Adipocyte (in vitro differentiated cells): ENCODE data around the gene NMT2.

Source experiments
- DNase-seq: peaks from one replicate; pipeline ENCODE4 v3.0.0-alpha.2; 2015; ENCODE audit warnings: low read depth
- H3K27me3 ChIP-seq: replicated peaks from 2 replicates; pipeline ENCODE4 v1.7.0; 2013; ENCODE audit warnings: mild to moderate bottlenecking, low read length, moderate library complexity; ENCODE audit not compliant: control insufficient read depth, insufficient read depth
- H3K36me3 ChIP-seq: 2 replicates; pipeline ENCODE4 v1.7.0; 2013; ENCODE audit warnings: low read length, mild to moderate bottlenecking, moderate library complexity; ENCODE audit not compliant: control insufficient read depth, insufficient read depth, severe bottlenecking
- H3K4me1 ChIP-seq: 2 replicates; pipeline ENCODE4 v1.7.0; 2013; ENCODE audit warnings: mild to moderate bottlenecking, low read length, moderate library complexity; ENCODE audit not compliant: control insufficient read depth, insufficient read depth
- H3K4me3 ChIP-seq: 2 replicates; pipeline ENCODE4 v1.7.0; 2013; ENCODE audit warnings: mild to moderate bottlenecking, low read length, moderate library complexity
- H3K9ac ChIP-seq: 2 replicates; pipeline ENCODE4 v1.7.0; 2013; ENCODE audit warnings: mild to moderate bottlenecking, low read length, moderate library complexity
- H3K9me3 ChIP-seq: 2 replicates; pipeline ENCODE4 v1.7.0; 2013; ENCODE audit warnings: mild to moderate bottlenecking, low read length, moderate library complexity; ENCODE audit not compliant: control insufficient read depth

Gene NMT2

GRCh38 chr10:15158448-15158847 is 10.0 kb downstream of the NMT2 start:
- H3K4me1 ChIP-seq = peaks cover 9% of the 10 kb centered on the region
- H3K9ac ChIP-seq = no peak overlapping the region
- H3K4me3 ChIP-seq = no peak overlapping the region
- no peak for DNase-seq
- H3K36me3 ChIP-seq = peaks cover 12% of the 10 kb centered on the region
- no peaks in the 10 kb centered on the region for H3K27me3 ChIP-seq
- no peaks in the 10 kb centered on the region for H3K9me3 ChIP-seq

GRCh38 chr10:15155978-15156656 is 12.4 kb downstream of the NMT2 start:
- DNase-seq = no peak
- H3K4me1 ChIP-seq = peaks cover 13% of the 10 kb centered on the region
- no peak overlapping the region for H3K9ac ChIP-seq
- H3K36me3 ChIP-seq = peaks cover 12% of the 10 kb centered on the region
- no peaks in the 10 kb centered on the region for H3K27me3 ChIP-seq
- H3K4me3 ChIP-seq = no peak overlapping the region
- H3K9me3 ChIP-seq = no peaks in the 10 kb centered on the region

- H3K9ac ChIP-seq = no peak overlapping the region
- no peak for DNase-seq
- no peak overlapping the region for H3K4me3 ChIP-seq
- no peaks in the 10 kb centered on the region for H3K27me3 ChIP-seq
- no peaks in the 10 kb centered on the region for H3K9me3 ChIP-seq
- peaks cover 11% of the 10 kb centered on the region for H3K4me1 ChIP-seq
- H3K36me3 ChIP-seq = peaks cover 12% of the 10 kb centered on the region
Measured at GRCh38 chr10:15152556-15152955, 15.9 kb downstream of the NMT2 start.

- no peak for DNase-seq
- peaks cover 4% of the 10 kb centered on the region for H3K4me1 ChIP-seq
- H3K4me3 ChIP-seq = no peak overlapping the region
- H3K9me3 ChIP-seq = no peaks in the 10 kb centered on the region
- H3K9ac ChIP-seq = no peak overlapping the region
- H3K27me3 ChIP-seq = no peaks in the 10 kb centered on the region
- H3K36me3 ChIP-seq = peaks cover 12% of the 10 kb centered on the region
Measured at GRCh38 chr10:15150563-15150962, 17.9 kb downstream of the NMT2 start.

- no peak overlapping the region for H3K9ac ChIP-seq
- no peak overlapping the region for H3K4me3 ChIP-seq
- DNase-seq = no peak
- H3K4me1 ChIP-seq = peaks cover 4% of the 10 kb centered on the region
- peaks cover 5% of the 10 kb centered on the region for H3K36me3 ChIP-seq
- H3K9me3 ChIP-seq = no peaks in the 10 kb centered on the region
- H3K27me3 ChIP-seq = no peaks in the 10 kb centered on the region
Measured at GRCh38 chr10:15149042-15149771, 19.3 kb downstream of the NMT2 start.

GRCh38 chr10:15147594-15148392 is 20.7 kb downstream of the NMT2 start:
- Histone ChIP-seq H3K27me3 (no peaks in the 10 kb centered on the region), H3K4me3 (no peak overlapping the region), H3K9me3 (no peaks in the 10 kb centered on the region), H3K4me1 (peaks cover 4% of the 10 kb centered on the region), H3K9ac (no peak overlapping the region), H3K36me3 (no peaks in the 10 kb centered on the region)
- no peak for DNase-seq

- no peak overlapping the region for H3K9ac ChIP-seq
- no peaks in the 10 kb centered on the region for H3K27me3 ChIP-seq
- no peak overlapping the region for H3K4me3 ChIP-seq
- no peak for DNase-seq
- H3K36me3 ChIP-seq = no peaks in the 10 kb centered on the region
- H3K9me3 ChIP-seq = no peaks in the 10 kb centered on the region
- no peaks in the 10 kb centered on the region for H3K4me1 ChIP-seq
Measured at GRCh38 chr10:15146366-15146765, 22.1 kb downstream of the NMT2 start.

GRCh38 chr10:15144788-15145187 is 23.7 kb downstream of the NMT2 start:
- Histone ChIP-seq H3K4me1 (peaks cover 4% of the 10 kb centered on the region), H3K27me3 (no peaks in the 10 kb centered on the region)

GRCh38 chr10:15141136-15142054 is 27.1 kb downstream of the NMT2 start:
- H3K9ac ChIP-seq = no peak overlapping the region
- no peak for DNase-seq
- no peaks in the 10 kb centered on the region for H3K27me3 ChIP-seq
- peaks cover 11% of the 10 kb centered on the region for H3K36me3 ChIP-seq
- peaks cover 22% of the 10 kb centered on the region for H3K4me1 ChIP-seq
- no peak overlapping the region for H3K4me3 ChIP-seq
- no peaks in the 10 kb centered on the region for H3K9me3 ChIP-seq

More at GRCh38 chr10:15144788-15145187, 23.7 kb downstream of the NMT2 start:
- DNase-seq = no peak
- Histone ChIP-seq H3K9ac (no peak overlapping the region), H3K9me3 (no peaks in the 10 kb centered on the region), H3K36me3 (peaks cover 5% of the 10 kb centered on the region), H3K4me3 (no peak overlapping the region)

GRCh38 chr10:15140698-15141097 is 27.8 kb downstream of the NMT2 start:
- Histone ChIP-seq H3K36me3 (peaks cover 15% of the 10 kb centered on the region), H3K9me3 (no peaks in the 10 kb centered on the region), H3K4me1 (peaks cover 24% of the 10 kb centered on the region), H3K27me3 (no peaks in the 10 kb centered on the region), H3K4me3 (no peak overlapping the region), H3K9ac (no peak overlapping the region)
- no peak for DNase-seq
